HG02870 (cell line): Measurements from ENCODE around the gene VHLL.
"Not testable (repeated sequence)": the region's sequence is repeated elsewhere in the genome, so short reads cannot be mapped to it uniquely, and the experiment has no call there.

Experiments used
- ATAC-seq: cut with Tn5 transposase; IDR thresholded peaks from one replicate; pipeline ENCODE4 v1.9.1; 2021; ENCODE audit warnings: mild to moderate bottlenecking, moderate library complexity; ENCODE audit not compliant: unreplicated experiment

The VHLL gene

GRCh38 chr1:156298852-156299357 is at the start of gene VHLL:
VHLL (minus strand) TSS chr1:156299307; CDS start chr1:156299189, 118 bp downstream.
- ATAC-seq = no peak

GRCh38 chr1:156347331-156347730 is 48.2 kb upstream of the VHLL start:
- ATAC-seq = no peak

GRCh38 chr1:156346636-156347035 is 47.5 kb upstream of the VHLL start:
- no peak for ATAC-seq

- ATAC-seq = not testable (repeated sequence)
These were observed 46.9 kb upstream of the VHLL start for GRCh38 chr1:156346035-156346434.

GRCh38 chr1:156344409-156344808 is 45.3 kb upstream of the VHLL start:
- ATAC-seq = no peak

- ATAC-seq = no peak
These were observed 43.3 kb upstream of the VHLL start for GRCh38 chr1:156342166-156342955.

- ATAC-seq = peak; percentile 90
These were observed 39.3 kb upstream of the VHLL start, which contains the start of the genes CCT3 and TSACC for GRCh38 chr1:156338180-156338976. CCT3 (minus strand) TSS chr1:156338292; CDS start chr1:156338184, 108 bp downstream. TSACC (plus strand) TSS chr1:156338526; CDS start chr1:156339758, 1,232 bp downstream.

GRCh38 chr1:156337888-156338179 is 38.7 kb upstream of the VHLL start:
- no peak for ATAC-seq

- ATAC-seq = no peak
These were observed 38.2 kb upstream of the VHLL start for GRCh38 chr1:156337052-156337887.

GRCh38 chr1:156336242-156336641 is 37.1 kb upstream of the VHLL start:
- no peak for ATAC-seq

- not testable (repeated sequence) for ATAC-seq
These were observed 24.1 kb upstream of the VHLL start for GRCh38 chr1:156323179-156323578.

- ATAC-seq = no peak
These were observed 21.5 kb upstream of the VHLL start for GRCh38 chr1:156320560-156320959.

- no peak for ATAC-seq
These were observed 20.6 kb upstream of the VHLL start for GRCh38 chr1:156319664-156320063.

GRCh38 chr1:156316909-156317308 is 17.8 kb upstream of the VHLL start:
- ATAC-seq = no peak

GRCh38 chr1:156310962-156311361 is 11.9 kb upstream of the VHLL start:
- no peak for ATAC-seq

GRCh38 chr1:156308078-156308477 is 9.0 kb upstream of the VHLL start:
- ATAC-seq = no peak

GRCh38 chr1:156305215-156305614 is 6.1 kb upstream of the VHLL start:
- no peak for ATAC-seq

- ATAC-seq = no peak
These were observed 4.1 kb upstream of the VHLL start for GRCh38 chr1:156303241-156303640.

GRCh38 chr1:156295391-156295947 is 3.6 kb downstream of the VHLL start, which contains the start of gene GLMP:
GLMP (minus strand) TSS chr1:156295679; CDS start chr1:156295645, 34 bp downstream.
- peak; percentile 45 for ATAC-seq

GRCh38 chr1:156293895-156294294 is 5.2 kb downstream of the VHLL start:
- ATAC-seq = no peak

- no peak for ATAC-seq
These were observed 6.0 kb downstream of the VHLL start for GRCh38 chr1:156293098-156293434.
